ENCODE data around the gene TPRX1.

- TF ChIP-seq GLIS3 (CRISPR knock-in tag; IDR thresholded peaks at IDR 0.05): no peak
- no peak for TF ChIP-seq TCF4 (CRISPR knock-in tag; IDR thresholded peaks at IDR 0.05; ENCODE audit: borderline replicate concordance)
- TF ChIP-seq ZFP3 (CRISPR knock-in tag; IDR thresholded peaks at IDR 0.05): no peak
- TF ChIP-seq ARNTL (CRISPR knock-in tag; IDR thresholded peaks at IDR 0.05; ENCODE audit: borderline replicate concordance, low read depth): no peak
- TF ChIP-seq, protein P1, sequence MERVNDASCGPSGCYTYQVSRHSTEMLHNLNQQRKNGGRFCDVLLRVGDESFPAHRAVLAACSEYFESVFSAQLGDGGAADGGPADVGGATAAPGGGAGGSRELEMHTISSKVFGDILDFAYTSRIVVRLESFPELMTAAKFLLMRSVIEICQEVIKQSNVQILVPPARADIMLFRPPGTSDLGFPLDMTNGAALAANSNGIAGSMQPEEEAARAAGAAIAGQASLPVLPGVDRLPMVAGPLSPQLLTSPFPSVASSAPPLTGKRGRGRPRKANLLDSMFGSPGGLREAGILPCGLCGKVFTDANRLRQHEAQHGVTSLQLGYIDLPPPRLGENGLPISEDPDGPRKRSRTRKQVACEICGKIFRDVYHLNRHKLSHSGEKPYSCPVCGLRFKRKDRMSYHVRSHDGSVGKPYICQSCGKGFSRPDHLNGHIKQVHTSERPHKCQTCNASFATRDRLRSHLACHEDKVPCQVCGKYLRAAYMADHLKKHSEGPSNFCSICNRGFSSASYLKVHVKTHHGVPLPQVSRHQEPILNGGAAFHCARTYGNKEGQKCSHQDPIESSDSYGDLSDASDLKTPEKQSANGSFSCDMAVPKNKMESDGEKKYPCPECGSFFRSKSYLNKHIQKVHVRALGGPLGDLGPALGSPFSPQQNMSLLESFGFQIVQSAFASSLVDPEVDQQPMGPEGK (CRISPR knock-in tag; IDR thresholded peaks at IDR 0.05; ENCODE audit: borderline replicate concordance): no peak
- TF ChIP-seq, protein P2, sequence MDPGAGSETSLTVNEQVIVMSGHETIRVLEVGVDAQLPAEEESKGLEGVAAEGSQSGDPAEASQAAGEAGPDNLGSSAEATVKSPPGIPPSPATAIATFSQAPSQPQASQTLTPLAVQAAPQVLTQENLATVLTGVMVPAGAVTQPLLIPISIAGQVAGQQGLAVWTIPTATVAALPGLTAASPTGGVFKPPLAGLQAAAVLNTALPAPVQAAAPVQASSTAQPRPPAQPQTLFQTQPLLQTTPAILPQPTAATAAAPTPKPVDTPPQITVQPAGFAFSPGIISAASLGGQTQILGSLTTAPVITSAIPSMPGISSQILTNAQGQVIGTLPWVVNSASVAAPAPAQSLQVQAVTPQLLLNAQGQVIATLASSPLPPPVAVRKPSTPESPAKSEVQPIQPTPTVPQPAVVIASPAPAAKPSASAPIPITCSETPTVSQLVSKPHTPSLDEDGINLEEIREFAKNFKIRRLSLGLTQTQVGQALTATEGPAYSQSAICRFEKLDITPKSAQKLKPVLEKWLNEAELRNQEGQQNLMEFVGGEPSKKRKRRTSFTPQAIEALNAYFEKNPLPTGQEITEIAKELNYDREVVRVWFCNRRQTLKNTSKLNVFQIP (CRISPR knock-in tag; IDR thresholded peaks at IDR 0.05; ENCODE audit: borderline replicate concordance, low read depth): no peak
- TF ChIP-seq ZNF565 (CRISPR knock-in tag; conservative IDR thresholded peaks at IDR 0.05; ENCODE audit: low read depth): no peak
- no peak for TF ChIP-seq ESRRG (CRISPR knock-in tag; IDR thresholded peaks at IDR 0.05)
- no peak for TF ChIP-seq ZNF8 (CRISPR knock-in tag; IDR thresholded peaks at IDR 0.05)
- no peak for TF ChIP-seq CSDC2 (CRISPR knock-in tag; IDR thresholded peaks at IDR 0.05)
Observed at GRCh38 chr19:47839913-47840312, 35.6 kb upstream of the TPRX1 start.

All from SK-N-SH treated with all-trans-retinoic acid at 6 μM for 48 hours (cell line).